Neural cell (in vitro differentiated cells): ENCODE data around the gene XRCC3. TPM values are rescaled to one million over a fixed set of nuclear protein-coding genes. Genes with fewer than 3 reads are reported as not detected.

Experiments
- H2AFZ ChIP-seq: fragments of 200-600, 300-800 bp; sonication (generic), shearing (Covaris generic); 2 replicates; pipeline ENCODE4 v1.6.0; 2014; ENCODE audit warnings: low read depth, mild to moderate bottlenecking, antibody characterized with exemption, low read length, moderate library complexity
- H3F3A ChIP-seq: fragments of 200-600 bp; shearing (Covaris generic); 2 replicates; pipeline ENCODE4 v1.6.1; 2016; ENCODE audit warnings: mild to moderate bottlenecking, moderate library complexity, mixed read lengths, antibody characterized with exemption, low read length; ENCODE audit not compliant: insufficient read depth, poor library complexity, severe bottlenecking
- H3K27ac ChIP-seq: fragments of 200-600, 300-800 bp; sonication (generic), shearing (Covaris generic); 2 replicates; pipeline ENCODE4 v1.5.1; 2014; ENCODE audit warnings: mild to moderate bottlenecking, low read length, moderate library complexity
- H3K27me3 ChIP-seq: fragments of 300-800, 200-600 bp; sonication (generic), shearing (Covaris generic); 2 replicates; pipeline ENCODE4 v1.6.0; 2014; ENCODE audit warnings: mild to moderate bottlenecking, low read depth, low read length, moderate library complexity; ENCODE audit not compliant: insufficient read depth
- H3K36me3 ChIP-seq: fragments of 300-800, 200-600 bp; sonication (generic), shearing (Covaris generic); 2 replicates; pipeline ENCODE4 v1.5.1; 2014; ENCODE audit warnings: mild to moderate bottlenecking, antibody characterized with exemption, low read length, moderate library complexity; ENCODE audit not compliant: insufficient read depth
- H3K4me2 ChIP-seq: fragments of 300-800, 200-600 bp; sonication (generic), shearing (Covaris generic); 2 replicates; pipeline ENCODE4 v1.6.0; 2014; ENCODE audit warnings: mild to moderate bottlenecking, low read length
- H3K4me3 ChIP-seq: fragments of 300-800, 200-600 bp; sonication (generic), shearing (Covaris generic); 2 replicates; pipeline ENCODE4 v1.5.1; 2014; ENCODE audit warnings: mild to moderate bottlenecking, low read length, moderate library complexity
- H3K79me2 ChIP-seq: fragments of 200-600 bp; shearing (Covaris generic); replicated peaks from 2 replicates; pipeline ENCODE4 v1.6.0; 2014; ENCODE audit warnings: mild to moderate bottlenecking, low read length, moderate library complexity; ENCODE audit not compliant: insufficient read depth
- H3K9ac ChIP-seq: fragments of 300-800, 200-600 bp; sonication (generic), shearing (Covaris generic); 2 replicates; pipeline ENCODE4 v1.6.1; 2016; ENCODE audit warnings: mild to moderate bottlenecking, low read length, mixed read lengths
- H3K9me2 ChIP-seq: fragments of 200-600 bp; shearing (Covaris generic); 2 replicates; pipeline ENCODE4 v1.6.1; 2016; ENCODE audit warnings: mild to moderate bottlenecking, low read length, mixed read lengths; ENCODE audit not compliant: insufficient read depth
- H3K9me3 ChIP-seq: fragments of 200-600, 300-800 bp; sonication (generic), shearing (Covaris generic); 2 replicates; pipeline ENCODE4 v1.6.1; 2016; ENCODE audit warnings: mild to moderate bottlenecking, mixed run types, low read length, moderate library complexity, mixed read lengths
- H4K20me1 ChIP-seq: fragments of 200-600 bp; shearing (Covaris generic); 2 replicates; pipeline ENCODE4 v1.6.1; 2016; ENCODE audit warnings: mild to moderate bottlenecking, mixed run types; ENCODE audit not compliant: insufficient read depth
- EP300 ChIP-seq: fragments of 450-650 bp; conservative IDR thresholded peaks from 2 replicates; pipeline ENCODE4 v1.6.1; 2014; ENCODE audit warnings: antibody characterized with exemption, mild to moderate bottlenecking, moderate library complexity; ENCODE audit not compliant: poor library complexity, severe bottlenecking
- EZH2 ChIP-seq: fragments of 200-600, 300-800 bp; shearing (Covaris generic), sonication (generic); IDR thresholded peaks from 2 replicates; pipeline ENCODE4 v1.6.1; 2014; ENCODE audit warnings: antibody characterized with exemption, low read length, borderline replicate concordance, mild to moderate bottlenecking; ENCODE audit not compliant: insufficient read depth, poor library complexity, severe bottlenecking
- MXI1 ChIP-seq: fragments of 450-650 bp; conservative IDR thresholded peaks from 2 replicates; pipeline ENCODE4 v1.6.1; 2014; ENCODE audit warnings: antibody characterized with exemption, mild to moderate bottlenecking; ENCODE audit not compliant: poor library complexity, severe bottlenecking
- POLR2AphosphoS5 ChIP-seq: IDR thresholded peaks from 2 replicates; pipeline ENCODE4 v1.6.1; 2012
- RAD21 ChIP-seq: fragments of 450-650 bp; conservative IDR thresholded peaks from 2 replicates; pipeline ENCODE4 v1.6.1; 2014; ENCODE audit warnings: antibody characterized with exemption, mild to moderate bottlenecking, moderate library complexity
- SMC3 ChIP-seq: fragments of 450-650 bp; conservative IDR thresholded peaks from 2 replicates; pipeline ENCODE4 v1.6.1; 2014; ENCODE audit warnings: antibody characterized with exemption, mild to moderate bottlenecking, moderate library complexity; ENCODE audit not compliant: poor library complexity
- TAF1 ChIP-seq: IDR thresholded peaks from 2 replicates; pipeline ENCODE4 v1.6.1; 2012; ENCODE audit warnings: low read depth
- polyA plus RNA-seq: library from polyadenylated mRNA; depleted of rRNA; stranded (reverse); fragments of >200 nt; gene quantifications from 2 replicates; pipeline ENCODE4 v1.2.3, GENCODE V29; 2014
- TF ChIP-seq, protein P1 (sequence below): IDR thresholded peaks from 2 replicates; pipeline ENCODE4 v1.6.1; 2012; ENCODE audit warnings: borderline replicate concordance
- TF ChIP-seq, protein P2 (sequence below): fragments of 450-650 bp; IDR thresholded peaks from 2 replicates; pipeline ENCODE4 v1.5.1; 2014; ENCODE audit warnings: antibody characterized with exemption, mild to moderate bottlenecking, moderate library complexity; ENCODE audit not compliant: poor library complexity, severe bottlenecking

XRCC3 gene
- polyA plus RNA-seq, 1 donor from 2014 or later: 14.6 TPM

DNA sequence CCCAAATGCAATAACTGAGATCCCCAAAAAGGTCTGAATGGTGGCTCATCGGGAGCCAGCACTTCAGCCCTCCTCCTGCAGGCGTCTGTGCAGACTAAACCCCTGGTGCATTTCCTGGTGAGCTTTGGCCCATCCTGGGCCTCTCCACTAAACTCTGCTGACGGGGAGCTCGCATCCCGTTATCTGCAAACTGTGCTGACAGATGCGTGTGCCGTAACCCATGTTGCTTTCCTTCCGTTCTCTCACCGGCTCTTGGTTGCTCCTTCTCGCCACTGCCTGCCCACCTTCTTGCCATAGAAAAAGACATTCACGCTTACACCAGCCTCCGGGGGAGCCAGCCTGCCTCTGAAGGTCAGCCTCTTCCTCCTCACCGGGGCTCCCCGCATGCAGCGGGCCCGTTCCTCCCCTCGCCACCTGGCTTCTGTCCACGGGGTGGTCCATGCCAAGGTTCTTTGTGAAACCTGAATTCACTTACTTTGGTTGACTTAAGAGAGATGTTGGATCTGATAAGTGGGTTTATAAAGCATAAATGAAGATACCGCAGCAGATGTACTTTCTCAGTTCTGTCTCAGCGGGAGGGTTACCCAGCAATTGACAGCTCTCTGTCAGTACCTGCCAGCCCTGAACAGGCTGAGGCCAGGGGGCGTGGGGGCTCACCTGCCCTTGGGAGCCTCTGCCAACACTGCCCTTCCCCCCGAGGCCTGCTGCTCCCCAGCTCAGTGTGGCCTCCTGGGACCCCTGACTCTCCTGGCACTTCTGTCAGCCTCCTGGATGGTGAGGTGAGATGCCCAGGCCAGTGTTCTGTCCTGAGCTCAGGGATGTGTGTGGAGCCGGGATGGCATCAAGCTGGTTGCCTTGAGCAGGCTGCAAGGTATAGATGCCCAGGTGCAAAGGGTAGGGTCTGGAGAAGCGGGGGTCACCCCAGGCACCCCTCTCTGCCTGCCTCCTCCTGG, 14.5 kb upstream of the XRCC3 start:
- Histone ChIP-seq H3K4me2 (no peak overlapping the region), H4K20me1 (no peaks in the 10 kb centered on the region), H3F3A (no peaks in the 10 kb centered on the region), H3K36me3 (no peaks in the 10 kb centered on the region), H3K27me3 (no peaks in the 10 kb centered on the region), H3K27ac (no peak overlapping the region), H3K79me2 (no peaks in the 10 kb centered on the region), H3K9me2 (no peaks in the 10 kb centered on the region), H3K4me3 (no peak overlapping the region), H3K9me3 (no peaks in the 10 kb centered on the region), H2AFZ (no peak overlapping the region), H3K9ac (no peak overlapping the region)
- TF ChIP-seq MXI1 (no peak), RAD21 (no peak), POLR2AphosphoS5 (no peak), EP300 (no peak), TAF1 (no peak), EZH2 (no peak), SMC3 (no peak)
- TF ChIP-seq, protein P1, sequence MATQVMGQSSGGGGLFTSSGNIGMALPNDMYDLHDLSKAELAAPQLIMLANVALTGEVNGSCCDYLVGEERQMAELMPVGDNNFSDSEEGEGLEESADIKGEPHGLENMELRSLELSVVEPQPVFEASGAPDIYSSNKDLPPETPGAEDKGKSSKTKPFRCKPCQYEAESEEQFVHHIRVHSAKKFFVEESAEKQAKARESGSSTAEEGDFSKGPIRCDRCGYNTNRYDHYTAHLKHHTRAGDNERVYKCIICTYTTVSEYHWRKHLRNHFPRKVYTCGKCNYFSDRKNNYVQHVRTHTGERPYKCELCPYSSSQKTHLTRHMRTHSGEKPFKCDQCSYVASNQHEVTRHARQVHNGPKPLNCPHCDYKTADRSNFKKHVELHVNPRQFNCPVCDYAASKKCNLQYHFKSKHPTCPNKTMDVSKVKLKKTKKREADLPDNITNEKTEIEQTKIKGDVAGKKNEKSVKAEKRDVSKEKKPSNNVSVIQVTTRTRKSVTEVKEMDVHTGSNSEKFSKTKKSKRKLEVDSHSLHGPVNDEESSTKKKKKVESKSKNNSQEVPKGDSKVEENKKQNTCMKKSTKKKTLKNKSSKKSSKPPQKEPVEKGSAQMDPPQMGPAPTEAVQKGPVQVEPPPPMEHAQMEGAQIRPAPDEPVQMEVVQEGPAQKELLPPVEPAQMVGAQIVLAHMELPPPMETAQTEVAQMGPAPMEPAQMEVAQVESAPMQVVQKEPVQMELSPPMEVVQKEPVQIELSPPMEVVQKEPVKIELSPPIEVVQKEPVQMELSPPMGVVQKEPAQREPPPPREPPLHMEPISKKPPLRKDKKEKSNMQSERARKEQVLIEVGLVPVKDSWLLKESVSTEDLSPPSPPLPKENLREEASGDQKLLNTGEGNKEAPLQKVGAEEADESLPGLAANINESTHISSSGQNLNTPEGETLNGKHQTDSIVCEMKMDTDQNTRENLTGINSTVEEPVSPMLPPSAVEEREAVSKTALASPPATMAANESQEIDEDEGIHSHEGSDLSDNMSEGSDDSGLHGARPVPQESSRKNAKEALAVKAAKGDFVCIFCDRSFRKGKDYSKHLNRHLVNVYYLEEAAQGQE: no peak
- TF ChIP-seq, protein P2, sequence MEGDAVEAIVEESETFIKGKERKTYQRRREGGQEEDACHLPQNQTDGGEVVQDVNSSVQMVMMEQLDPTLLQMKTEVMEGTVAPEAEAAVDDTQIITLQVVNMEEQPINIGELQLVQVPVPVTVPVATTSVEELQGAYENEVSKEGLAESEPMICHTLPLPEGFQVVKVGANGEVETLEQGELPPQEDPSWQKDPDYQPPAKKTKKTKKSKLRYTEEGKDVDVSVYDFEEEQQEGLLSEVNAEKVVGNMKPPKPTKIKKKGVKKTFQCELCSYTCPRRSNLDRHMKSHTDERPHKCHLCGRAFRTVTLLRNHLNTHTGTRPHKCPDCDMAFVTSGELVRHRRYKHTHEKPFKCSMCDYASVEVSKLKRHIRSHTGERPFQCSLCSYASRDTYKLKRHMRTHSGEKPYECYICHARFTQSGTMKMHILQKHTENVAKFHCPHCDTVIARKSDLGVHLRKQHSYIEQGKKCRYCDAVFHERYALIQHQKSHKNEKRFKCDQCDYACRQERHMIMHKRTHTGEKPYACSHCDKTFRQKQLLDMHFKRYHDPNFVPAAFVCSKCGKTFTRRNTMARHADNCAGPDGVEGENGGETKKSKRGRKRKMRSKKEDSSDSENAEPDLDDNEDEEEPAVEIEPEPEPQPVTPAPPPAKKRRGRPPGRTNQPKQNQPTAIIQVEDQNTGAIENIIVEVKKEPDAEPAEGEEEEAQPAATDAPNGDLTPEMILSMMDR: no peak

DNA sequence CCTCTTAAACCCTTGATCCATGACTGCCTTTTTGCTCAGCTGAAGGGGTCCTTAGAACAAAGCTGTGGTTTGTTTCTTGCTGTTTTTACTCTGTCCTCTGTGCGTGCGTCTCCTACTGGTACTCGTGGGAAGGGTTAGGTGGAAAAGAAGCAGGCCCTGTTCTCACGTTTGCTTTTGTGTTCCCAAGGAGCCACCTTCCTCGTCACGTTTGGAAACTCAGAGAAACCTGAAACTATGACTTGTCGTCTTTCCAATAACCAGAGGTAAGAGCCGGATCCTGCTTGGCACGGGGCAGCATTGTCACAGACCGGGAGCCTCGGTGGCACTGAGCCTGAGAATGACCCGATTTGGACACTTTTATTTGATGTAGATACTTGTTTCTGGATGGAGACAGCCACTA, 13.5 kb upstream of the XRCC3 start:
- no peaks in the 10 kb centered on the region for H3K36me3 ChIP-seq
- H3K9ac ChIP-seq: no peak overlapping the region
- H3K4me3 ChIP-seq: no peak overlapping the region
- no peak overlapping the region for H3K27ac ChIP-seq
- H3K4me2 ChIP-seq: no peak overlapping the region
- no peaks in the 10 kb centered on the region for H3F3A ChIP-seq
- no peak overlapping the region for H2AFZ ChIP-seq
- H3K79me2 ChIP-seq: no peaks in the 10 kb centered on the region
- H4K20me1 ChIP-seq: no peaks in the 10 kb centered on the region
- H3K9me2 ChIP-seq: no peaks in the 10 kb centered on the region
- H3K27me3 ChIP-seq: no peaks in the 10 kb centered on the region
- H3K9me3 ChIP-seq: no peaks in the 10 kb centered on the region
- TF ChIP-seq, protein P2: no peak
- TF ChIP-seq POLR2AphosphoS5: no peak
- no peak for TF ChIP-seq EP300
- no peak for TF ChIP-seq RAD21
- TF ChIP-seq EZH2: no peak
